CD4-positive, alpha-beta T cell treated with Interleukin-4 for 4 hours (primary cell): ENCODE measurements around the gene NSD1.
"Not testable (repeated sequence)": the region's sequence is repeated elsewhere in the genome, so short reads cannot be mapped to it uniquely, and the experiment has no call there.

Experiments
- DNase-seq: peaks from one replicate; pipeline ENCODE4 v3.0.0-alpha.2; 2020

Gene NSD1

DNA sequence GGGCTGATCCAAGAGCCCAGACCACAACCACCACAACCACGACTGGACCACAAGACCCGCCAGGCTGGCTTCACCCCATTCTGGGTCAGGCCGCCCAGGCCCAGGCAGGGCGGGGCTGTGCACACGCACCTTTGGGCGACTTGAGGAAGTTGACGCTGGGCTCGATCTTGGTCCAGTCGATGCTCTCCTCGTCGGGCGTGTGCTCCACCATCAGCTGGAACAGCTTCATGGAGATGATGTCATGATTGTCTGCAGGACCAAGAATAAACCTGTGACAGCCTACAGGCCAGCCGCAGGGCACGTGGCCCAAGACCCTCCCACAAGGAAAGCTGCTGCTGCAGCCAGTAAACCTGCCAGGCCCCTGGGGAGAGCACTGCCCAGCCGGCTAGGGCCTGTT, 200.6 kb downstream of the NSD1 start:
- no peak for DNase-seq

DNA sequence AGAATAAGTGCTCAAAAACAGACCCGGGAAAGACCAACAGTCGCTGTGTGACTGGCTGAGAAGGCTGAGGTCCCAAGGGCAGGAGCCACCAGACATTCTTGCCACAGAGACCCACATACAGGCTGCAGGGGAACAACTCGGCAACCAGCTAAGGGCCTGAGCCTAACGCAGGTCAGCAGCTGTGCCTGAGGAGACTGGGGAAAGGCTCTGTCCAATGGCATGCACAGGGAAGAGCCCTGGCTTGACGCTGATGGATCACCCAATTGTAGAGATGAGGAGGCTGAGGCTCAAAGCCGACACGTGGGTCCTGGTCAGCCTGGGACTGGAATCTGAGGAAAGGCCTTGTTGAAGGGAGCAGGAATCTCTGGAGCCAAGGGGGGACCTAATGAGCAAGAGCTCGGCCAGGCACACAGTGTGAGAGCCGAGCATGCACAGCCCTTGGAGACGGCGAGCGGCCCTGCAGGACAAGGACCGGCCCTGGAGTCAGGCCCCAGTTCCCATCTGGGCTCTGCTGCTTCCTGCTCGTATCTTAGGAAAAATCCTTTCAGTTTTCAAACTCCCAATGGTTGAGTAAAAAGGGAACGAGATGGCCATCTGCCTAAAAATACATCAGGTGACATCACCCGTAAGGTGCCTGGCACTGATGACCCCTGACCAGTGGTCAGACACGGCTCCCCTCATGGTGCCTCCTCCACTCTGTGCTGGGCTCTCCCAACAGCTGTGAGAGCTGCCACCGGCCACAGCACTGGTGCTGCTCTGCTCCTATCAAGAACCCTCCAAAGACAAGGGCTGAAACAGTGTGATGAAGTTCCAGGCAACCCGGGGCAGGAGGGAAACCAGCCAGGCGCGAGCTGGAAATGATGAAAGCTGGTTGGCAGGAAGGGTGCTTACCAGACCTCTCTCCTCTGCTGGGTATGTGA, 201.5 kb downstream of the NSD1 start:
- no peak for DNase-seq

DNA sequence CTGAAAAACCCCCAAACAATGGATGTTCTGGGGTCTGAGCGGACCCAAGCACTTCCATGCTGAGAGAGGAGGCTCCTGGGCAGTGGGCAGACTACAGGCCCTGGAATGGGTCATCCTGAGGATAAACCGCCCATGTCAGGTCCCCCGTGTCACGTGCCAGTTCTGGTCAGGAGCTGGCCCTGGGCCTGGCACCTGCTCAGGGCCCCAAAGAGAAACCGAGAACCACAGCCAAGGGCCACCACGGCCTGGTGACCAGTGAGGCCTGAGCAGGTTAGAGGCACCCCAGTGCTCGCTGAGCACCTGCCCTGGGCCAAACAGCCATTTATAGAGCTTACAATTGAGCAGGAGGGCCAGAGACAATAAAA, 202.1 kb downstream of the NSD1 start:
- no peak for DNase-seq

GRCh38 chr5:177336112-177336511, 202.5 kb downstream of the NSD1 start:
- DNase-seq = no peak

- DNase-seq = no peak
Measured at GRCh38 chr5:177336603-177337494, 203.3 kb downstream of the NSD1 start.

DNA sequence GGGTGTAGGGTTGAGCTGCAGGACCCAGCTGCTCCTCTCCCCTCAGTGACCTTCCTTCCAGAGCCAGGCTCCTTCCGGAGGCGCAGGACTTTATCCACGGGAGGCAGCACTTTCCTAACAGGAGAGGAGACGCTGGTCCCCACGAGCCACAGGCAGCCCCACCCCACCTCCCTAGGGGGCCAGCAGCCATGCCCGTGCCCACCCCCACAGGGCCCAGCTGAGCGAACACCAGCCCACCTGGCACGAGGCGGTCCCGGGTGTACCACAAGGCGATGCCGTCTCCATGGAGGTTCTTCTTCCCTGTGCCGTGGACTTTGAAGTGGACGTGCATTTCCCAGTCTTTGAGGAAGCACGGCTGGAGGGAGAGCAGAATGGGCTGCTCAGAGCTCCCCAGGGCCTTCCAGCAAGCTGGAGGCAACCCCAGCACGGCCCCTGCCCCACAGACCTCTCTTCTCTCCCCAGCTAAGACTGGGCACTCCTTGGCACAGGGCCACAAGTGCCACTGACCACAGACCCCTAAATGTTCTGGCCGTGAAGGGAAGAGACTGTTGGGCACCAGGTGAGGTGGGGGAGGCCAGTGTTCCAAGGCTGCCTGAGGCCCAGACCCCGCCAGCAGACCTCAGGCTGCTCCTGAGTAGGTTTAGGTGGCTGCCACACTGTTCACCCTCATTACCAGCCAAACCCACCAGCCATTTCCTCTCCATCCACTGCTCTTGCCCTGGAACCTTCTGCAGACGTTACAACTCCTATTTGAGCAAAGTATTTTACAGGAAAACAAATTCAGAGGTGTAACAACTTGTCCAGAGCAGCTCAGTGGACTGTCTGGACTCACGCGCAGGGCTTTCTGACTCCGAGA, 204.9 kb downstream of the NSD1 start:
- DNase-seq = no peak

DNA sequence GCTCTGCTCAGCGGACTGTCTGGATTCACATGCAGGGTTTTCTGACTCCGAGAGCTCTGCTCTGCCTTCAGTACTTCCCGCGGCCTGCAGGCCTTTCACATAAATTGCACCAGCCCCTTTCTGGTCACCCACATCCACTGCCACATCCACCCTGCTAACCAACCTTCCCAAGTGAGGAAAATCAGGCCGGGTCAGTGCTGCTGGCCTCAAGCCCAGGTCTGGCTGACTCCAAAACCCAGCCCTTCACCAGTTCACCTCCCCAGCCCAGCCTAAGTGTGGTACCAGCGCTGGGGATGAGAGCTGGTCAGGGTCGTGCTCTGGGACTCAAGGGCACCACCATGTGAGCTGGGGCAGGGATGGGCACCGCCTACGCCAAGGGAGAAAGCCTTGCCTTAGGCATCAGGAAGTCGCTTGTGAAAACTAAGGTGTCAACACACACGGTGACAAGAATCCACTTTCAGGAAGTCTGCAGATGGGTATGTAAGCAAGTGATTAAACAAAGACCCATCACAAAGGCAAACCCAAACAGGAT, 205.6 kb downstream of the NSD1 start:
- no peak for DNase-seq

DNA sequence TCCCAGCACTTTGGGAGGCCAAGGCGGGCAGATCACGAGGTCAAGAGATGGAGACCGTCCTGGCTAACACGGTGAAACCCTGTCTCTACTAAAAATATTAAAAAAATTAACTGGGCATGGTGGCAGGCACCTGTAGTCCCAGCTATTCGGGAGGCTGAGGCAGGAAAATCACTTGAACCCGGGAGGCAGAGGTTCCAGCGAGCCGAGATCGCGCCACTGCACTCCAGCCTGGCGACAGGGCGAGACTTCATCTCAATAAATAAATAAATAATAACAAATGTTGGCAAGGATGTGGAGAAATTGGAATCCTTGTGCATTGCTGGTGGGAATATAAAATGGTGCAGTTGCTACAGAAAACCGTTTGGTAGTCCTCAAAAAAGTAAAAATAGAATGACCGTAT, 209.4 kb downstream of the NSD1 start:
- DNase-seq = not testable (repeated sequence)

- DNase-seq = no peak
Measured at GRCh38 chr5:177343777-177344176, 210.2 kb downstream of the NSD1 start.

DNA sequence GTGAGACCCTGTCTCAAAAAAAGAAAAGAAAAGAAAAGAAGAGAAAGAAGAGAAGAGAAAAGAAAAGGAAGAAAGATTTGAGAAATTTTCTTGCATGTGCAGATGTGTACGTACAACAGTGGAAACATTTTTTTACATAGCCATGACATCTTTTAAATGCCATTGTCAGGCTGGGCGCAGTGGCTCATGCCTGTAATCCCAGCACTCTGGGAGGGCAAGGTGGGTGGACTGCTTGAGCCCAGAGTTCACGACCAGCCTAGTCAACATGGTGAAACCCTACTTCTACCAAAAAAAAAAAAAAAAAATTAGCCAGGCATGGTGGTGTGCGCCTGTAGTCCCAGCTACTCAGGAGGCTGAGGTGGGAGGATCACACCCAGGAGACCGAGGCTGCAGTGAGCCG, 211.3 kb downstream of the NSD1 start:
- DNase-seq = no peak

- no peak for DNase-seq
Measured at GRCh38 chr5:177346820-177347219, 213.2 kb downstream of the NSD1 start.

DNA sequence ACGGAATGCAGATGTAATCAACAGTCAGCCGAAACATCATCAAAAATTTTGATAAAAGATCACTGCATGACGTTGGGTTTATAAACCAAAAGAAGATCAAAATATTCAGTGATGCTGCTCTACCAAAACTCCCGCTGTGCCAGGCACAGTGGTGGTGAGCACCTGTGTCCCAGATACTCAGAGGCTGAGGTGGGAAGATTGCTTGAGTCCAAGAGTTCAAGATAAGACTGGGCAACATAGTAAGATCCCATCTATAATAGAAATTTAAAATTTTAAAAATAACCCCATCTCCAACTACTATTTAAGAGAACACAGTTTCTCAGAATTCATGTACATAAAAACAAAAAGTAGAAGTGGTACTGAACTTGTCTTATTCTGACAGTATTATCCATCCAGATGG, 214.1 kb downstream of the NSD1 start:
- no peak for DNase-seq

DNA sequence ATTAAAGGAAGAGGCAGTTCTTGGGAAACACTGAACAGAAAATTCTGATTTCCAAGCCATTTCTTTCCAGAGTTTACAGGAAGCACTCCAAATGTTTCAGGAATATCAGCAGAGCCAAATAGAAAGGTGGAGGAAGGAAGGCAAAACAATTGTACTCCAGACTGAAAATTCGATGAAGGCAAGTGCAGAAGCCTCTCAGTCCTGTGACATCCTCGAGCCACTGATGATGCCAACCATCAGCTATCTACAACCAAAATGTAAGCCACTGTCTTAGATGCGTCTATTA, 215.7 kb downstream of the NSD1 start:
- no peak for DNase-seq

GRCh38 chr5:177349762-177350161, 216.2 kb downstream of the NSD1 start:
- DNase-seq = no peak
